PC-3 (cell line): Measurements from ENCODE around the gene KTI12.

ENCODE experiments used
- CTCF ChIP-seq: fragments of 300-600 bp; sonication (generic); conservative IDR thresholded peaks from 2 replicates; pipeline ENCODE4 v1.5.1; 2017; ENCODE audit warnings: antibody characterized with exemption, low read depth, mild to moderate bottlenecking, low read length
- EZH2phosphoT487 ChIP-seq: fragments of 300-600 bp; sonication (generic); IDR thresholded peaks from 2 replicates; pipeline ENCODE4 v1.6.1; 2018; ENCODE audit warnings: mild to moderate bottlenecking, antibody characterized with exemption, low read length, borderline replicate concordance

DNA sequence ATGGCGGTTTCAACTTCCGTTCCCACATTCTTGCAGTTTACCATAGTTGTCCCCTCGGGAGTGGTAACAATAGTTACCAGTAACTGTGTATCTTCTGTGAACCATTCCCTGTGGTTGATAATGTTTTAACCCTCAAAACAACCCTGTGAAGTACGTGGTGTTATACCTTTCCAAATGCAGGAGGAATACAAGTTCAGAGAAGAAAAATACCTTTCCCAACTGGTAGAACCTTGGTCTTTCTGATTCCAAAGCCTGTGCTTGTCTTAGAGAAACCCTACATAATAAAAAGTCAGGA, 23.3 kb upstream of the KTI12 start:
- TF ChIP-seq EZH2phosphoT487 (no peak), CTCF (no peak)
